Activated CD8-positive, alpha-beta T cell treated with anti-CD3 and anti-CD28 coated beads for 36 hours (primary cell): ENCODE results near the gene ITGB2. TPM values are rescaled to one million over a fixed set of nuclear protein-coding genes. Genes with fewer than 3 reads are reported as not detected.

Source experiments
- ATAC-seq: fragments of 200-7000 bp; cut with Tn5 transposase; one replicate; pipeline ENCODE4 v1.10.0; 2021; ENCODE audit warnings: mild to moderate bottlenecking, moderate library complexity
- CTCF ChIA-PET: fragments of 350-600 bp; sonication (Branson Sonifier 250); formaldehyde crosslinking; loops from one replicate; lab custom pipeline; 2021; ENCODE audit warnings: antibody characterized with exemption; lab: Charles Lee
- POLR2A ChIA-PET: fragments of 350-600 bp; sonication (Branson Sonifier 250); formaldehyde crosslinking; loops from one replicate; lab custom pipeline; 2021; ENCODE audit warnings: antibody characterized with exemption; lab: Charles Lee
- DNase-seq: peaks from one replicate; pipeline ENCODE4 v3.0.0-alpha.2; 2020
- H3K27ac Mint-ChIP-seq: one replicate; pipeline ENCODE4 v1.8.0; 2021; ENCODE audit warnings: mild to moderate bottlenecking, mixed read lengths
- H3K27me3 Mint-ChIP-seq: one replicate; pipeline ENCODE4 v1.8.0; 2021; ENCODE audit warnings: mixed read lengths
- H3K36me3 Mint-ChIP-seq: one replicate; pipeline ENCODE4 v1.8.0; 2021; ENCODE audit warnings: low read depth, mixed read lengths
- H3K4me1 Mint-ChIP-seq: one replicate; pipeline ENCODE4 v1.8.0; 2021; ENCODE audit warnings: low read depth, mixed read lengths
- H3K4me3 Mint-ChIP-seq: one replicate; pipeline ENCODE4 v1.8.0; 2021; ENCODE audit warnings: mild to moderate bottlenecking, moderate library complexity, mixed read lengths
- H3K9me3 Mint-ChIP-seq: one replicate; pipeline ENCODE4 v1.8.0; 2021; ENCODE audit warnings: mixed read lengths
- CTCF ChIP-seq: fragments of 200-600 bp; IDR thresholded peaks from one replicate; pipeline ENCODE4 v1.8.0; 2022; ENCODE audit warnings: antibody characterized with exemption, mild to moderate bottlenecking
- intact Hi-C: fragments of 100-400 bp; cut with micrococcal nuclease; formaldehyde crosslinking; loops from one replicate; pipeline ENCODE4 v1.10.0; 2022
- total RNA-seq, 2 experiments: library from RNA; stranded (reverse); gene quantifications; one replicate each; pipeline ENCODE4 v1.2.3, GENCODE V29; 2021

ITGB2 gene
- total RNA-seq, 2 experiments from 2014 or later: 340 to 343 TPM

DNA sequence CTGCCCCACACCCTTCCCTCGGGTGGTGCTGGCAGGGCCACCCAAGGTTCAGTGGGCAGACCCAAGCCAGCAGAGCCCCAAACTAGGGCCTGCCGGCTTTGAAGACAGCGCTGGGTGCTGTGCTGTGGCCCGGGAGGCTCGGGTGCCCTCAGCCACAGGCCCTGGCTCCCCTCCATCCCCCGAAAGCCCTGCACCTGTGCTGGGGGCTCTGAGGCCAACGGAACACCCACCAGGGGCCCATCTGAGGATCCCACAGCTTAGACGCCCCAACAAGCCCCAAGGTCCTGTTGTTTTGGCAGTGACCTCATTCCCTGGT lies 8.6 kb downstream of the ITGB2 start:
- Mint-ChIP-seq H3K4me3 (peak overlapping the region; percentile 58), H3K27me3 (no peaks in the 10 kb centered on the region), H3K4me1 (peaks cover 81% of the 10 kb centered on the region), H3K36me3 (peaks cover 48% of the 10 kb centered on the region), H3K9me3 (no peaks in the 10 kb centered on the region), H3K27ac (peak overlapping the region; percentile 78)
- POLR2A ChIA-PET: interaction anchor here (0.8 to 8.4 kb wide), 6 partner anchors 8 to 37 kb away, joined by 3 to 55 read pairs (median 3); partner anchors contain the start of genes ITGB2 and SLX9
- no peak for DNase-seq
- CTCF ChIA-PET: interaction anchor here (0.6 to 7.5 kb wide), 7 partner anchors 15 to 195 kb away, joined by 3 to 63 read pairs (median 3); partner anchors contain the start of gene PTTG1IP
- TF ChIP-seq CTCF: no peak
- intact Hi-C loops: no loop called here
- no peak for ATAC-seq

DNA sequence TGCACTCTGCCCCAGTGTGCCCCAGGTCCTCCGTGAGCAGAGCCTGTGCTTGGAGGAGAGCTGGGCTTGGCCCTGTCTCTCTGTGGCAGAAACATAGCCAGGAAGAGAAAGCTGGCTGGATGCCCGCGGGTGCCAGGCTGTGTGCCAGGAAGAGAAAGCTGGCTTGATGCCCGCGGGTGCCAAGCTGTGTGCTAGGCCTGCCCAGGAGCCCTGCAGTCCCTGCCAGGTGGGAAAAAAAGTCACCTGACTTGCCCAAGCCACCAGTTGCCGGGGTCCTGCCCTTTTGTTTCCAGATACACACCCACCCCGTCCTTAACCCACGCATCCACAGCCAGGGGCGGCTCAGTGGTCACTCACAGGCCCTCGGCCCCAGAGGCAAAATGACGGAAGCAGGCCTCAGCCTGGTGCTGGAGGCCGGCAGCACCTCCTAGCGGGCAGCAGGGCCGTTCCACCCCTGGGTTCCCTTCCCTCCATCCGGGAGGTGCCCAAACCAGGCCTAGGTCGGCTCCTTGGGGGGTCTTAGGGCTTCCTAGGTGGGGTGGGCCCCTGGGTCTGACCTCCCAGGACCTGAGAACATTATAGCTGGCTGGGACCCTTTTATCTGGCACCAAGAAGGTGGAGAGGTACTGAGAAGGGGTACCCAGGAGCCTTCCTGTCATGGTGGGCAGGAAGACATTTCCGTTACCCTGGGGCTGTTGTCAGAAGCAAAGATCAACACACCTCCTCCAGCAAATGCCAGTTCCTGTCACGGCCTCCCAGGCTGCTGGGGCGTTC lies 9.1 kb downstream of the ITGB2 start:
- ChIA-PET POLR2A (interaction anchor here (0.7 to 8.4 kb wide), 9 partner anchors 8 to 37 kb away, joined by 3 to 55 read pairs (median 3); partner anchors contain the start of genes ITGB2 and SLX9), CTCF (interaction anchor here (0.6 to 7.5 kb wide), 8 partner anchors 9 to 196 kb away, joined by 3 to 63 read pairs (median 4); partner anchors contain the start of genes ITGB2 and PTTG1IP)
- Mint-ChIP-seq H3K27ac (peak overlapping the region; percentile 78), H3K27me3 (no peaks in the 10 kb centered on the region), H3K4me1 (peaks cover 78% of the 10 kb centered on the region), H3K9me3 (no peaks in the 10 kb centered on the region), H3K4me3 (peak overlapping the region; percentile 58), H3K36me3 (peaks cover 46% of the 10 kb centered on the region)
- TF ChIP-seq CTCF: peak; percentile 82
- peak; percentile 73 for DNase-seq
- intact Hi-C loops: no loop called here
- peak; percentile 68 for ATAC-seq

- ChIA-PET POLR2A (interaction anchor here (0.7 to 8.4 kb wide), 4 partner anchors 8 to 21 kb away, joined by 3 to 55 read pairs (median 6); no protein-coding TSS in a partner anchor), CTCF (interaction anchor here (1.1 to 7.5 kb wide), 7 partner anchors 8 to 38 kb away, joined by 3 to 63 read pairs (median 6); partner anchors contain the start of genes ITGB2 and PTTG1IP)
- Mint-ChIP-seq H3K27ac (peak overlapping the region; percentile 78), H3K27me3 (no peaks in the 10 kb centered on the region), H3K9me3 (no peaks in the 10 kb centered on the region), H3K36me3 (peaks cover 48% of the 10 kb centered on the region), H3K4me3 (peak overlapping the region; percentile 58), H3K4me1 (peaks cover 77% of the 10 kb centered on the region)
- intact Hi-C loops: no loop called here
- DNase-seq (no peak), ATAC-seq (no peak)
- no peak for TF ChIP-seq CTCF
Observed at GRCh38 chr21:44911068-44911383, 9.7 kb downstream of the ITGB2 start.

DNA sequence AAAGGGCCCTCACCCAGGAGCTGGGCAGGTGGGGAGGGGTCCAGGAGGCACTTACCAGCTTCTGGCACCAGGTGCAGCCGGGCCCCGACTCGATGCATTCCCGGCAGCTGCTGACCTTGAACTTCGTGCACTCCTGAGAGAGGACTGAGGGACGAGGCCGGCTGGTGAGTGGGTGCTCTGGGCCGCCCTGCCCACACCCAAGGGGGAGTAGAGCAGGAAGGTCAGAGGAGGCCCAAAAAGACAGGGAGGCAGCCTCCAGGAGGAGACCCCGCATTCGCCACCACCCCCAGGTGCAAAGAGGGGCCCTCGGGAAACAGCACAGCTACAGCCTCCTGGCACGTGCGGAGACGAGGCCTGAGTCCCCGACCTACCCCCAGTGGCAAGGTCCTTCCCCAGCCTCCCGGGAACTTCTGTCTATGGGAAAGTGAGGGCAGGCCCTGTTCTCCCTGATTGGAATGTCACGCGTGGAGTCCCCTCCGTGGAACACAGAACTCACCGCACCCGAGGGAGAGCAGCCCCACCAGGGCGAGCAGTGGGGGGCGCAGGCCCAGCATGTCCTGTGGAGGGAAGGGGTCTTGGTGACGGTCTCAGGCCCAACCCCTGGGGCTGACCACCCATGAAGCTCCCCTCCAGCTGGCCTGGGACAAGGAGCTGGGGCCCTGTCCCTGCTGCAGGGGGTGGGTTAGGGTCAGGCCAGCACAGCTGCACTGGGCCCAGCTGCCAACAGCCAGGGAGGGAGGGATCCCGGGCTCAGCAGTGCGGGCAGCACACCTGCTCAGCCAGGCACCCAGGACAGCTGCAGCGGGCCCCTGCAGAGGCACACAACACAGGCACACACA lies 10.3 kb downstream of the ITGB2 start:
- peaks cover 71% of the 10 kb centered on the region for H3K4me1 Mint-ChIP-seq
- intact Hi-C loops: no loop called here

More for the DNA sequence above, 10.3 kb downstream of the ITGB2 start:
- DNase-seq (no peak), ATAC-seq (no peak)
- no peaks in the 10 kb centered on the region for H3K9me3 Mint-ChIP-seq
- no peak for TF ChIP-seq CTCF
- H3K27me3 Mint-ChIP-seq: no peaks in the 10 kb centered on the region
- peaks cover 46% of the 10 kb centered on the region for H3K36me3 Mint-ChIP-seq
- ChIA-PET CTCF (interaction anchor here (0.7 to 7.5 kb wide), 7 partner anchors 9 to 21 kb away, joined by 3 to 63 read pairs (median 6); partner anchors contain the start of gene ITGB2), POLR2A (interaction anchor here (1.0 to 8.4 kb wide), 3 partner anchors 9 to 21 kb away, joined by 3 to 55 read pairs (median 10); no protein-coding TSS in a partner anchor)
- H3K4me3 Mint-ChIP-seq: peak overlapping the region; percentile 58
- H3K27ac Mint-ChIP-seq: peak overlapping the region; percentile 34
